Fibroblast of upper back skin (primary cell): ENCODE data around the gene FLYWCH1.
"Not testable (repeated sequence)": the region's sequence is repeated elsewhere in the genome, so short reads cannot be mapped to it uniquely, and the experiment has no call there.

ENCODE experiments used
- DNase-seq: peaks from one replicate; pipeline ENCODE4 v3.0.0-alpha.2; 2013

Gene FLYWCH1

GRCh38 chr16:2928151-2928550 lies 16.4 kb downstream of the FLYWCH1 start:
- not testable (repeated sequence) for DNase-seq

GRCh38 chr16:2928796-2929195 lies 17.1 kb downstream of the FLYWCH1 start:
- no peak for DNase-seq

- DNase-seq, result no peak
Measured at GRCh38 chr16:2929693-2930092, 18.0 kb downstream of the FLYWCH1 start.

GRCh38 chr16:2930236-2930635 lies 18.5 kb downstream of the FLYWCH1 start:
- no peak for DNase-seq

- DNase-seq, result not testable (repeated sequence)
Measured at GRCh38 chr16:2931231-2931914, 19.6 kb downstream of the FLYWCH1 start.

DNA sequence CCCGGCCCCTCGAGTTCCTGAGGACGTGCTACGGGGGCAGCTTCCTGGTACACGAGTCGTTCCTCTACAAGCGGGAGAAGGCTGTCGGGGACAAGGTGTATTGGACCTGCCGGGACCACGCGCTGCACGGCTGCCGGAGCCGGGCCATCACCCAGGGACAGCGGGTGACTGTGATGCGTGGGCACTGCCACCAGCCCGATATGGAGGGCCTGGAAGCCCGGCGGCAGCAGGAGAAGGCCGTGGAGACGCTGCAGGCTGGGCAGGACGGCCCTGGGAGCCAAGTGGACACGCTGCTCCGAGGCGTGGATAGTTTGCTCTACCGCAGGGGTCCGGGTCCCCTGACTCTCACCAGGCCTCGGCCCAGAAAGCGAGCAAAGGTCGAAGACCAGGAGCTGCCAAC lies 21.4 kb downstream of the FLYWCH1 start:
- no peak for DNase-seq

GRCh38 chr16:2933701-2934100 lies 22.0 kb downstream of the FLYWCH1 start:
- no peak for DNase-seq

- DNase-seq, result no peak
Measured at GRCh38 chr16:2934450-2934849, 22.7 kb downstream of the FLYWCH1 start.

DNA sequence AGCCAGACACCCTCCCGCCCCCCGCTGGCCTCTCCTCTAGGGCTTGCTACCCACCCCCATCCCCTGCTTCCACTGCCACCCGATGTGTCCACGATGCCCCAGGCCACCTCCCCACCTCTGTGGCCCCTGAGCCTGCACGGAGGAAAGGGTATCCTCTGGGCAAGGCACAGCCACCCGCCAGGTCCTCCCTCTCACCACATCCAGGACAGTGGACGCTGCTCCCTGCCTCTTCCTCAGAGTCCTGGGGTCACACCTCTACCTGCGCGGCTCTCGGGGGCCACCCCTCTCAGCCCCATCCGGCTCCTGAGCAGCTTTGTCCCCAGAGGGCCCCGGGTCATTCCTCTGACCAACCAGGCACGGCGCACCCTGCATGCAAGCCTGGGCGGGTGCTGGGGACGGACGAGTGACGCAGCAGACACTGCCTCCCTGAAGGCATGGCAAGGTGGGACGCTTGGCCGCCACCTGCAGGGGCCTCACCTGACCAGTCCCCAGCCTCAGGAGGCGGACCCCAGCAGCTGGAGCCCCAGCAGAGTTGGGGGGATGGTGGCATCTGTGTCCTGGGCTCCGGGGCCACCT lies 24.8 kb downstream of the FLYWCH1 start:
- no peak for DNase-seq

DNA sequence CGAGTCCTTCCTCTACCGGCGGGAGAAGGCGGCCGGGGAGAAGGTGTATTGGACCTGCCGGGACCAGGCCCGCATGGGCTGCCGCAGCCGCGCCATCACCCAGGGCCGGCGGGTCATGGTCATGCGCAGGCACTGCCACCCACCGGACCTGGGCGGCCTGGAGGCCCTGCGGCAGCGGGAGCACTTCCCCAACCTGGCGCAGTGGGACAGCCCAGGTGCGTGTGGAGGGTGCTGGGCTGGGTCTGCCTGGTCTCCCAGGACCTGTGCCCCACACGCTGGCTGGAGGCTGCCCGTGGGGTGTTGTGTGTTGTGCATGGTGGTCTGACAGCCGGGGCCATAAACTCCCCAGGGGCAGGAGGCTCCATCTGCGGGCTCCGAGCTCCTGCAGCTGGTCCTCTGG lies 25.4 kb downstream of the FLYWCH1 start:
- no peak for DNase-seq

DNA sequence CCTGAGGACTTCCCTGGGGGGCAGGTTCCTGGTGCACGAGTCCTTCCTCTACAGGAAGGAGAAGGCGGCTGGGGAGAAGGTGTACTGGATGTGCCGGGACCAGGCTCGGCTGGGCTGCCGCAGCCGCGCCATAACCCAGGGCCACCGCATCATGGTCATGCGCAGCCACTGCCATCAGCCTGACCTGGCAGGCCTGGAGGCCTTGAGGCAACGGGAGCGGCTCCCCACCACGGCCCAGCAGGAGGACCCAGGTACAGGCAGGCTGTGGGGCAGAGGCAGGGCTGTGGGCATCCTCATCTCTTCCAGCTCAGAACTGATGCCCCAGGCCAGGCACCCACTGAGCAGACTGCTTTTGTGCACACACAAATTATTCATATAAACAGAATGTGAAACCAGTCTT lies 26.5 kb downstream of the FLYWCH1 start:
- DNase-seq, result no peak

DNA sequence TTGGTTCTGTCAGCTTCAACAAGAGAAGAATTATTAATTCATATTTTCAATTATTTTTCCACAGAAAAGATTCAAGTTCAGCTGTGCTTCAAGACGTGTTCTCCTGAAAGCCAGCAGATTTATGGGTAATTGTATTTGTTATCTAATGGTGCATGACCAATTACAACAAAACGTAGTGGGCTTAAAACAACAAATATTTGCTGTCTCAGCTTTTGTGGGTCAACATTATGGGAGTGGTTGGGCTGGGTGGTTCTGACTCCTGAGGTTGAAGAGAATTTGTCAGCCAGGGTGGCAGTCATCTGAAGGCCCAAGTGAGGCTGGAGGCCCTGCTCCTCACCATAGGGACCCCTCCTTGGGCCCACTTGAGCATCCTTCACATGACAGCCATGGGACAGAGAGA lies 28.2 kb downstream of the FLYWCH1 start:
- no peak for DNase-seq

- no peak for DNase-seq
Measured at GRCh38 chr16:2942045-2942444, 30.3 kb downstream of the FLYWCH1 start.

- DNase-seq, result not testable (repeated sequence)
Measured at GRCh38 chr16:2943716-2944115, 32.0 kb downstream of the FLYWCH1 start.

- DNase-seq, result no peak
Measured at GRCh38 chr16:2946649-2947048, 34.9 kb downstream of the FLYWCH1 start.

DNA sequence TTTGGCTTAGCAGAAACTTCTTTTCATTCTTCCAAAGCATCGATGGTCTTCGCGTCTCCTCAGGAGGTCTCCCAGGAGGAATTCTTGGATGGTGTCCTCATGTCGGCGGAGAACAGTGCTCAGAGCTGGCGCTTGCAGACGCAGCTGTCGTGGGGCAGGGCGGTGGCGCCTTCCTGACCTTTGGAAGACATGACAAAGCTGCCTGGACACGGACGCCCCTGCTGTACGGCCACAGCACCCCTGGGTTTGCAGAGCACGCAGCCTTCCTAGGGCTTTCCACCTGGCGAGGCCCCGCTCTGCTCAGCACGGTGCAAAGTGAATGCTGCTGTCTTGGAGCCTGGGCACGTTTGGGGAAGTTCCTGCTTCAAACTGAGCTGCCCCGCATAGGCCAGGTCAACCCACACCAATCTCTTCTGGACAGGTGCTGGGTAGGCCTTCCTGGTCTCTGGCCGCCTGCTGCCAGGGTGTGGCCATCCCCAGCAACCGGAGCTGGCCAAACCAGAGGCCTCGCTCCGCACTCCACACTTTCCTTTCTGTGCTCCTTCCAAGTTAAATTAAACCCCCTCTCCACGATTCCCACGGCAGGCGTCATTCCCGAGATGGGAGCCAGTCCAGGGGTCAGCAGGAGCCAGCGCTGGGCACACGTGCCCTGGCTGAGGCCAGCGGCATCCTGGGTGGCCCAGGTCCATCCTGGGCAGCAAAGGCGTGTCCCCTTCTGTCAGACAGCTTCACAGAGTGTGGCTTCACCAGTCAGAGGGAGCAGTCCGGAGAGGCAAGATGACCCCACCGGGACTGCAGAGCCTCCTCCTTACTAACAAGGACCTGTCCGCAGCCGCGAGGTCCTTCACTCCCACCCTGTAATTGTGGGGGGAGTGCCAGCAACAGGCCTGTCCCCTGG lies 37.3 kb downstream of the FLYWCH1 start:
- no peak for DNase-seq

- no peak for DNase-seq
Measured at GRCh38 chr16:2949705-2950352, 38.1 kb downstream of the FLYWCH1 start.

- DNase-seq, result no peak
Measured at GRCh38 chr16:2950353-2950724, 38.6 kb downstream of the FLYWCH1 start.

GRCh38 chr16:2950773-2951172 lies 39.0 kb downstream of the FLYWCH1 start:
- DNase-seq, result no peak

GRCh38 chr16:2952679-2953078 lies 40.9 kb downstream of the FLYWCH1 start:
- DNase-seq, result no peak

- DNase-seq, result no peak
Measured at GRCh38 chr16:2953706-2954627, 42.2 kb downstream of the FLYWCH1 start.

- no peak for DNase-seq
Measured at GRCh38 chr16:2954656-2955381, 43.1 kb downstream of the FLYWCH1 start.
